Choroid plexus epithelial cell (primary cell): Measurements from ENCODE around the gene HAVCR2.
A peak's percentile ranks its signal among the peaks of the same experiment; 100 is the strongest.

Source experiments
- DNase-seq: peaks from one replicate; pipeline ENCODE4 v3.0.0-alpha.2; 2010; ENCODE audit warnings: low read depth
- H3K4me3 ChIP-seq: 2 replicates; pipeline ENCODE4 v1.5.1; 2011; ENCODE audit warnings: low read depth, mild to moderate bottlenecking, control low read depth, low read length, moderate library complexity
- CTCF ChIP-seq: conservative IDR thresholded peaks from 2 replicates; pipeline ENCODE4 v1.5.1; 2011; ENCODE audit warnings: low read depth, mild to moderate bottlenecking, control low read depth, inconsistent platforms, low read length, moderate library complexity

The HAVCR2 gene

GRCh38 chr5:157108976-157109375 lies at the start of gene HAVCR2:
Gene HAVCR2 (minus strand): TSS chr5:157109044. CDS start chr5:157108983, 61 bp downstream.
- TF ChIP-seq CTCF, result no peak
- no peak for DNase-seq
- no peak within 1 kb of the TSS for H3K4me3 ChIP-seq

- no peak for TF ChIP-seq CTCF
- no peak for DNase-seq
- no peak overlapping the region for H3K4me3 ChIP-seq
Observed at GRCh38 chr5:157157293-157157891, 48.5 kb upstream of the HAVCR2 start.

- H3K4me3 ChIP-seq, result no peak overlapping the region
- no peak for DNase-seq
Observed at GRCh38 chr5:157155297-157155696, 46.5 kb upstream of the HAVCR2 start.

GRCh38 chr5:157150995-157151394 lies 42.2 kb upstream of the HAVCR2 start:
- DNase-seq, result no peak
- TF ChIP-seq CTCF, result no peak
- H3K4me3 ChIP-seq, result no peak overlapping the region

More at GRCh38 chr5:157155297-157155696, 46.5 kb upstream of the HAVCR2 start:
- TF ChIP-seq CTCF, result no peak

GRCh38 chr5:157148734-157149615 lies 40.1 kb upstream of the HAVCR2 start:
- peak; percentile 92 for TF ChIP-seq CTCF
- peak; percentile 83 for DNase-seq
- H3K4me3 ChIP-seq, result no peak overlapping the region

- peak overlapping the region; percentile 94 for H3K4me3 ChIP-seq
- no peak for TF ChIP-seq CTCF
- DNase-seq, result peak; percentile 36
Observed at GRCh38 chr5:157143127-157143971, 34.5 kb upstream of the HAVCR2 start.
